Esophagus muscularis mucosa (tissue), 4 donors: ENCODE results near the gene ALG14.

Experiments
- CTCF ChIP-seq, 3 experiments: fragments of 200-600 bp in 2 of 3; fragments of 450-650 bp in 1 of 3; sonication (generic) in 2 of 3; IDR thresholded peaks; one replicate each; pipeline ENCODE4 v1.5.1; 2017 to 2019; ENCODE audit warnings: antibody characterized with exemption in 3 of 3, mild to moderate bottlenecking in 2 of 3, moderate library complexity in 1 of 3
- EP300 ChIP-seq: sonication (generic); formaldehyde crosslinking; IDR thresholded peaks from one replicate; pipeline ENCODE4 v1.6.1; 2017; ENCODE audit warnings: antibody characterized with exemption
- POLR2A ChIP-seq: fragments of 450-650 bp; IDR thresholded peaks from one replicate; pipeline ENCODE4 v1.6.1; 2017; ENCODE audit warnings: antibody characterized with exemption, moderate library complexity, mild to moderate bottlenecking, low read depth

GRCh38 chr1:95057351-95057750 is 15.4 kb downstream of the ALG14 start:
- TF ChIP-seq POLR2A: no peak
- no peak for TF ChIP-seq CTCF (IDR thresholded peaks at IDR 0.05)
- no peak for TF ChIP-seq EP300
